ENCODE measurements around the gene DRAXIN.
A peak's percentile ranks its signal among the peaks of the same experiment; 100 is the strongest.

Gene DRAXIN

DNA sequence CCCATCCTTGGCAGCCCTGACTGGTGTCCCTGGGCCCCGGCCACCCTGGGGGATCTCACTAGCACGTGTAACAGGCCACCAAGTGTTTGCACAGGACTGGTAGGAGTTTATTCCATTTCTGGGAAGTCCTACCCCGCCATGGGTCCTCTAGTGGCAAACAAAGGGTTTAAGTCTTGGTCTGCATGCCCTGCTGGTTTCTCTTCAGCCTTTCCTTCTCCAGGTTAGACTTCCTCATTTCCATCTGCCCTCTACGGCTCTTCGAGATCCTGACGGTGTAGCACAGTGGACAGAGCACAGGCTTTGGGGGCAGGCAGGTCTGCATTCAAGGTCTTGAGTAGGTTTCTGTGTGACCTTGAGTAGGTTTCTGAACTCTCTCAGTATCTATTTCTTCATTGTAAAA is 47.3 kb downstream of the DRAXIN start:
- no peak for DNase-seq

DNA sequence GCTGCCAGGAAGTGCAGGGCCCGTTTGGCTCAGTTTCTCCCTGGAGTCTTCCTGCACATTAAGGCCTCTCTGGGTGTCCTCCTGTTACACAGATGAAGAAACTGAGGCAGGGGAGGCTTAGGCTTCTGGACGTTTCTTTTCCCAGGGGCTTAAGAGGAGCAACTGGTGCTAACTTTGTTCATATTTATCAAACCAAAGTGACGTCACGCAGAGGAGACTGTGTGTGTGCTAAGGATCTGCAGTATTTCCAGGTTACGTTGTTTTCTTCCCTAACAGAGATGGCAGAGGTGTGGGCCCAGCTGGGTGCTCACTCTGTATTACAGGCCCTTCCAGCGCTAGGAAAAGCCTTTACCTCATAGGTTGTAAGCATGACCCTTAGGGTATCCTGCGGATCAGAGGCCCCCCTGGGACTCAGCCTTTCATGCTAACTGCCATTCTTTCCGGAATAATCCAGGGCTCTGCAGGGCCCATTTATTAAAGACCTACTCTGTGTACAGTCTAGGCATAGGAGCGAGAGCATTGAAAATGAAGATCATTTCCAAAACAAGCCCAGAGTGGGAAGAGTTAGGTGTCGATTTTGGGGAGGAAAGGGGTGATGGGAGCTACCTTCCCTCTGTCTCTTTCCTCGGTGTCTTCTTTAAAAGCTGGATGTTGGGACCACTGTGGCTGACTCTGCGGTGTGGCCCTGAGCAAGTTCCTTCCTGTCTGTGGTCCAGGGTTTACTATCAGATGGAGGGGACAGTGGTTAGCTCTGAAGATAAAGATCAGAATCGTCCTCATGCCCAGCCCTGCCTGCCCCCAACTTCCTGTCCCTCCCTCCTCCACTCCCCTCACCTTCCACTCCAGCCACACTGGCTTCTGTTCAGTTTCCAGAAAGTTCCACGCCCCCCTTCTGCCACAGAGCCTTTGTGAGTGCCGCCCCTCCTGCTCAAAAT is 49.0 kb downstream of the DRAXIN start:
- DNase-seq, result no peak

DNA sequence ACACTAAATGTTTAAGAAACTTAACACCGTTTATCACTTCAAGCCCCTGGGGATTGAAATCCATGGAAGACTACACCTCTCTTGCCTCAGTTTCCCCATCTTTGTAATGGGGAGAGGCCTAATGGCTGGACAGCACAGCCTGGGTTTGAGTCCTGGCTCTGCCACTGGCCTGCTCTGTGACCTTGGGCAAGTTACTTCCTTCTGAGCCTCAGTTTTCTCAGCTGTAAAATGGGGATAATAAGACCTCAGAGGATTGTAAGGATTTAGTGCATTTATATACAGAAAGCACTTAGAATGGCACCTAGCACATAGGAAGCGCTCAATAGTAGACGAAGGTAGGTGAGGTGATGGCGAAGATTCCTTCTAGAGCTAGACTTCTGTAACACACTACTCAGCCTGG is 50.0 kb downstream of the DRAXIN start:
- no peak for DNase-seq

DNA sequence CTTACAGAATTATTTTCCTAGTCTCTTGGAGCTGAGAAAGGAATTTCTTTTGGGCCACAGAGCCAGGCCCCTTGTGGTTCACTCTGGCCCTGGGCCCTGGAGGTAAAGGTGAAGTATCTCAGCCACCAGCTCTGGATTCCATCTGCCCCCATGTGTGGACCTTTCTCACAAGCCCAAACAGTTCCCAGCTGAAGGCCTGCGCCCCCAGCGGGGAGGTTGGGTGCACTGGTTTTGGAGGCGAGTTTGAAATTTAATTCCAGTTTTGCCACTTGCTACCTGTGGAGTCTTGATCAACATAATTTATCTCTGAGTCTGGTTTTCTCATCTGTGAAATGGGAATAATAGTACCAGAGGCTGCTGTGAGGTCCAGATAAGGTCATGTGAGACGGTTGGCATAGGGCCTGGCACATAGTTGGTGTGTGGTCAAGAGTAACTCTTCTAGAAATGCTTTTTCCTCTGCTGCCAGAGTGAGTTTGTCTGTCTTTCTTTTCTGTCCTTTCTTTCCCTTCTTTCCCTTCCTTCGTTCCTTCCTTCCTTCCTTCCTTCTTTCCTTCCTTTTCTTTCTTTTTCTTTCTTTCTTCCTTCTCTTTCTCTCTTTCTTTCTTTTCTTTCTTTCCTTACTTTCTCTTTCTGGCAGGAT is 50.5 kb downstream of the DRAXIN start:
- no peak for DNase-seq

DNA sequence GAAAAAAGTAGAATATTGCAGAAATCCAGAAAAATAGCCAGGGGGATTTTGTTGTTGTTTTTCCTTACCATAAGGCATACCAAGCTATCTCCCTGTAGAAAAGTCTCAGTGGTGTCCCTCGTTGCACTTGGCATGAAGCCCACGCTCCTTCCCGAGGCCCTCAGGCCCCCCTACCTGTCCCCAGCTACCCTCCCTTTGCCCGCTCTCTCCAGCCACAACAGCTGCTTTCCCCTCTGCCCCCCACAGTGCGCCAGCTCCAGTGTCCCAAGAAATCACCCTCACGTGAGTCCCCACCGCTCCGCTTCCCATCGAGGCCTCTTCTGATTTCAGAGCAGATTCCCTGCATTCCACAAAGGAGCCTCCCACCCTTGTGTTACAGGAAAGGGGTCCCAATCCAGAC is 52.8 kb downstream of the DRAXIN start:
- DNase-seq, result no peak

DNA sequence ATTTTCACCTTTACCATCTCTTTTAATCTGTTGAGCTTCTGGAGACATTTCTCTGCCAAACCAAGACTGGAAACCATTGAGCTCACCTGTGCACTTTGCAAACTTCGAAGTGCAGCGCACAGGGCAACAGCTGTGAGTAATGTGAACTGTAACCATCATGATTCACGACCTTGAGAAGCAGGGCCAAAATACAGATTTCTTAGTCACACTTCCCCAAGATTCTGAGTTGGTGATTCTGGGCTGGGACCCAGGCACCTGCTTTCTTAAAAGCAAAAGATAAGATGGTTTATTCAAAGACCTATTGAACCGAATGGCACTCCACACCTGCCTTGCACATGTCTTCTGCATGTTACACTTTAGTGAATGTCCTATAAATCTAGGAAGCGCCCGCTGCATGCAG is 54.6 kb downstream of the DRAXIN start:
- DNase-seq, result no peak

DNA sequence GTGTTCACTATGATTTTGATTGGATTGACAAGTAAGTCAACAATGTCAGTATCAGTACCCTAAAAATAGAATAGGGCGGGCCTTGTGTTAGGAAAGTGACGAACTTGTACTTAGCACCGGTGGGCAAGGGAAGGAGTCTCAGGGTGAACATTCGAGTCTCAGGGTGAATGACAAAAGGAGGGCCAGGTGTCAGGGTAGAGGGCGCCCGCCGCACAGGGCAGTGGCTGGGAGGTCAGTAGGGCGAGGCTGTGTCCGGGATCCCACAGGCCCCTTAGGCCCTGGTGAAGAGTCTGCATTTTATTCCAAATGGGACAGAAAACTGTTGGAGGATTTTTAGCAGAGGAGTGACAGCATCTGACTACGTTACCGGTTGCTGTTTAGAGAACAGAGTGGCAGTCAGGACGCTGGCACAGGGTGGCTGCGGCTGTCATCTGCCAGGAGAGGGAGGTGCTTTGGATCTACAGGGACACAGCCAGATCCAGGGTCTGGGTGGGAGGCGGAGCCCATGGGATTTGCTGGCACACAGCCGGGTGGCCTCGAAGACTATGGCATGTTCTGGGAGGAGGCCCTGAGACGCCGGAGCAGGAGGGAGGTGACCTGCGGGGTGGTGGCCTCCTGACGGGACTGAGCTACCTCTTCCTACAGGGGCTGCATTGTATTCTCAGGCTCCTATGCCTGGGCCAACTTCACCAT is 55.4 kb downstream of the DRAXIN start:
- DNase-seq, result no peak

DNA sequence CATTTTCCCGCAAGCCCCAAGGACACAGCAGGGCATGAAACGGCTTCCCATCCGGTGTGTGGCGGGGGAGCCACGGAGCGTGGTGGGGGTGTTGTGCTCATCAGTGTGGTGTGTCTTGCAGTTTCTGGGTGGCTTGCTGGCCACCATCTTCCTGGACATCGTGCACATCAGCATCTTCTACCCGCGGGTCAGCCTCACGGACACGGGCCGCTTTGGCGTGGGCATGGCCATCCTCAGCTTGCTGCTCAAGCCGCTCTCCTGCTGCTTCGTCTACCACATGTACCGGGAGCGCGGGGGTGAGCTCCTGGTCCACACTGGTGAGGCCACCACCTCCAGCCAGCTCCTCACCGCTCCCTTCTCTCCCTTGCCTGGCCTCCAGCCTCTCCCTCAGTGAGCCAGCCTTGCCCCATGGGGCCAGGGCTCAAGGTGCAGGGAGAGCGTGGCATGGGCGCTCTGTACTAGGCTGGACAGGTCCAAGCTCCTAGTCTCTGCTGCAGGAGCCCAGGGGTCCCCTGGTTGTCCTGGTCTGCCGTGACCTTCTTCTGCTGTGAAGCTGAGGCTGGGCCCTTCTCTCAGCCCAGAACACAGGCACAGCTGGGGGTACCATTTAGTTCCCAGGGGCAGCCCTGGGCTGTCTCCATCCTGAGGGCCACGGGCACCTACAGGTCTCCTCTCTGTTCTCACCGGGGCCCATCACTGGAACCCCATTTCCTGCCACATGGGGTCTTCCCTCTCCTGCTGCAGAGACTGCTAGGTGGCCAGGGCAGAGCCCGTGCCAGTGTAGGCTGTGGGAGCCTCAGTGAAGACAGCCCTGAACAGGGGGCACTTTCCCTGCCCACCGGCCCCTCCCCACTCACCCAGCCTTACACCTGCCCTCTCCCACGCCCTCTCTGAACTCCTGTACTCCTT is 57.0 kb downstream of the DRAXIN start:
- no peak for DNase-seq

DNA sequence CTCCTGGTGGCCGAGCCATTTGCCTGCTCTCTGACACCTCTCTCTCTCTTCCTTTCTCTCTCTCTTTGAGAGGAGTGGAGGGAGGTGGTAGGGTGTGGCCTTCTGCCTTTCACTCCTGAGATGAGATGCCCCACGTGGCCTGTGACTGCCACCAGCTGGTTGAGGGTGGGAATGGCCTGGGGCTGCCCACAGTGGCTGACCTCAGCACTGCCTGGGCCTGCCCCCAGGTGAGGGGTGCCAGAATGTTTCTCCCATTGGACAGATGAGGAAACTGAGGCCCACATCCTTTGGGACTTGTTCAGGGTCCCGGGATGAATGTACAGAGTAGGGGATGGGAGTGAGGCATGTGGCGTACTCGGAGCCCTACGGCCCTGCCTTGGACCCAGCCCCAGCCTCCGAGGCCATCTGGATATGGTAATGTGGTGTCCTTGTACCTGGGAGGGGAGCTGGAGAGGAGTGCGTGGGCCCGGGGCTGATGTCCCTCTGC is 57.7 kb downstream of the DRAXIN start:
- peak in 2 of 4 experiments; percentile 17 to 45 for DNase-seq

DNA sequence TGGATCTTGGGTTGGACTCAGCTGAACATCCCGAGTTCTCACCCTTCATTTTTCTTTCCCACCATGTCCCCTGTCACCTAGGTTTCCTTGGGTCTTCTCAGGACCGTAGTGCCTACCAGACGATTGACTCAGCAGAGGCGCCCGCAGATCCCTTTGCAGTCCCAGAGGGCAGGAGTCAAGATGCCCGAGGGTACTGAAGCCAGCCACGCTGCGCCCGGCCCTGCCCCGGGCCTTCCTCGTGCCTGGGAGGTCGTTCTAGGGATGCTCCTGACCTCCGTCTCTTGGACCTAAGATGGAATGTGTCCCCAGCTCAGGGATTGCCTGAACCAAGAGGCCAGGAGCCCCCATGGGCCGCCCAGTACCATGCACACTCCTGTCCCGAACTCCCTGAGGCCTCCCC is 58.5 kb downstream of the DRAXIN start:
- no peak for DNase-seq

DNA sequence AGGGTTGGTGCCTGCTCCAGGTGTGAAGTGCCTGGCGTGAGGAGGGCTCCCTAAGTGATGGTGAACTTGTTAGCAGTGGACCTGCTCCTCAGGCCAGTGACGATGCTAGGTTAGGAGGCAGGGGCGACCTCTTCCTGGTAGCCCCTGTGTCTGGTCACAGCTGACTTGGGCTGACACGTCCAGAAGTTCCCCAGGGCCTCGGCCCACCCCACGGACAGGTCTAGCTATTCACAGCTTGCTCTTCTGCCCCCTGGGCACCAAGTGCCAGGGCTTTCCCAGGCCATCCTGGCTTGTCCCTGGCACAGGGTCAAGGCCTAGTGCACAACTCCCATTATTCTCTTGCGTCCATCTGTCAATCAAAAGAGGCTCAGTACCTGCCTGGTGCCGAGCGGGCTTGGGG is 59.6 kb downstream of the DRAXIN start:
- DNase-seq, result no peak

DNA sequence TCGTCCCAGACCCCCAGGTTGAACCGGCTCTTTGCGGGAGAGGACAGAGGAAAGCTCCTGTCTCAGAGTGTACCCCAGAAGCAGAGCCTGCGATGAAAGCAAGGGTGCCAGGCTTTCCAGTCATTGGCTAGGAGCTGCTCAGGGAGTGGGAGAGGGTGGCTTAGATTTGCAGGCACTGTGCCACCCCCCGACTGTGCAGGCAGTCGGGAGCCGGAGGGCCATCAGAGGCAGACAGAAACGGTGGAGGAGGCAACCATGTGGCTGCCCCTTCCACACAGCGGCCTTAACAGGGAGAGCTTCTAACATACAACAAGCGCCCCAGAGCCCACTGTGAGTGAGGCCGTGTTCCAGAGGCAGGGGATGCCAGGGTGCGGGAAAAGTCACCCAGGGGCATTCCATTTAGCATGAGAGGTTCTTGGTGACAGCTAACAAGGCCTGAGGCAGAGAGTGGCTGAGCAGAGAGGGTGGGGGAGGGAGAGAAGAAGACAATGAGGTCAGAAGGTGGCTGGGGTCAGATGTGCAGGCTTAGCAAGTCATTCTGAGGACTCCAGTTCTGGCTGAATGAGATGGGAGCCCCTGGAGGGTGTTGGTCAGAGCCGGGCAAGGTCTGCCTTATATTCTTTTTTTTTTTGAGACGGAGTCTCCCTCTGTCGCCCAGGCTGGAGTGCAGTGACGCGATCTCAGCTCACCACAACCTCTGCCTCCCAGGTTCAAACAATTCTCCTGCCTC is 61.0 kb downstream of the DRAXIN start:
- DNase-seq, result no peak

DNA sequence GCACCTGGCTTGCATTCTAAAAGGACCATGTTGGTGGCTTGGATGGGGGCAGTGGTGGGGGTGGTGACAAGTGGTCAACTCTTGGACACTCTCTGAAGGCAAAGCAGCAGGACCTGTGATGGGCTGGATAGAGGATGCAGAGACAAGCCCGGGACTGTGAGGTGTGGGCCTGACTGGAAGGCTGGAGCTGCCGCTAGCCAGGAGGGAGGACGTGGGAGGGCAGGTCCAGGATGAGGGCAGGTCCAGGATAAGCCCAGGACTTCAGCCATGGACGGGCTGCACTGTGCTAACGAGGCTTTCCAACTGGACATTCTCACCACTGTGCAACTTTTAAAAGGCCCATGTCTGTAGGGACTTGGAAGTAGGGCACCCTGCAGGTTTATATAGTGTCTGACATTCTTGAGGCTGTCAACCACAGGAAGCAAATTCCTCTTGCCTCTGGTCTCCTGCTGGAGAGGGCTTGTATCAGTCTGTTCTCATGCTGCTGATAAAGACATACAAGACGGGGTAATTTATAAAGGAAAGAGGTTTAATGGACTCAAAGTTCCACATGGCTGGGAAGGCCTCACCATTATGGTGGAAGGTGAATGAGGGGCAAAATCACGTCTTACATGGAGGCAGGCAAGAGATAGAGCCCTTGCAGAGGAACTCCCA is 62.2 kb downstream of the DRAXIN start:
- no peak for DNase-seq

DNA sequence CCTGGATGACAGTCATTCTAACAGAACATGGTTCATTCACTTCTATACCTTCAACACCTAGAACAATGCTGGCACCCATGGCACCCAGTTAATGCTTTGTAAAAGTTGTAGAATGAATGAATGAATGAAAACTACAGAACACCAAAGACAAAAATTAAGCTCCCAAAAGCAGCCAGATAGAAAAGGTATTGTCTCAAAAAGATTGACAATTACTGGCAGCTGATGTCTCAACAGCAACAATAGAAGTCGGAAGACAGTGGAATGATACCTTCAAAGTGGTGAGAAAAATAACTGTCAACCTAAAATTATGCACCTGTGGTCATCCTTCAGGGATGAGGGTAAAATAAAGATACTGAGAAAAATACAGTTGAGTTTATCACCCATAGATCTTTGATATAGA is 65.5 kb downstream of the DRAXIN start:
- no peak for DNase-seq

DNA sequence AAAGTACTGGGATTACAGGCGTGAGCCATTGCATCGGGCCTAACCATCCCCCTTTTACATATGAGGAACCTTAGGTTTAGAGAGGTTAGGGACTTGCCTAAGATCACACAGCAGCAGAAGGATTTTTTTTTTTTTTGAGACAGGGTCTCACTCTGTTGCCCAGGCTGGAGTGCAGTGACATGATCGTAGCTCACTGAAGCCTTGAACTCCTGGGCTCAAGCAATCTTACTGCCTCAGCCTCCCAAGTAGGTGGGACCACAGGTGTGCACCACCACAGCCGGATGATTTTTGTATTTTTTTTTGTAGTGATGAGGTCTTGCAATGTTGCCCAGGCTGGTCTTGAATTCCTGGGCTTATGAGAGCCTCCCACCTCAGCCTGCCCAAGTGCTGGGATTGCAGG is 68.3 kb downstream of the DRAXIN start:
- DNase-seq, result no peak

DNA sequence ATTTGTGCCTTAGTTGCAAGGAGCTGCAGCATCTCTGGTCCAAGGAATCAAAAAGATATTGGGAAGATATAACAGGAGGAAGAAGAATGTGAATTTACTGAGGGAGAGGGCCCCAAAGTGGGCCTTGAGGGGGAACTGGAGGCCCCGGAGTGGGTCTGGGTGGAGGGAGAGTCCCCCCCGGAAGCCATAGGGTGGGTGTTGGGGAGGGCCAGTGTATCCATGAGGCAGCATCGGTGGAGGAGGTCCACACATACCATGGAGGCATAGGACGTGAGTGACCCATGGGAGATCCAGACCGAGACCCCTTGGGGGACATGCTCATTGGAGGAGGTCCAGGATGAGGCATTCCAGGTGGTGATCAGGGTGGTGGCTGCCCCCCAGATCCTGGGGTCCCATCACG is 69.8 kb downstream of the DRAXIN start:
- DNase-seq, result no peak

DNA sequence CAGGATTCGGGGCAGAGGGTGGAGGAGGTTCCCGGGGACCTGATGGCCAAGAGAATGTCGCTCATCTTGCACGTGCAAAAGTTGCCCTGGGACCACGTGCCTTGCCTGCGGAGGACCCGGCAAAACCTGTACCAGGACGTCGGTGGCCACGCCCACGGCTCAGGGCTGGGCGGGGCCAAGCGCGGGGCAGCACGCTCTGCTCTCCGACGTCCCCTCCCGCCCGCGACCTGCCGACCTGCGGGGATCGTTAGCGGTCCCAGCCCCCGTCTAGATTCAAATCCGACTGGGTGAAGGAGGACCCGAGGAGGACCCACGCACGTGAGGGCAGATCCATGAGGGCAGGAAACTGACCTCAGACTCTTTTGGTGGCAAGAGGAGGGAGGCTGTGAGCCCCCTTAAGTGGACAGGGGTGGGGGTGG is 70.5 kb downstream of the DRAXIN start, which contains the start of gene C1orf167:
Gene C1orf167, plus strand, starts transcription at position 206 of the 419 bp plus-strand sequence. CDS start 2,208 bp downstream, outside the sequence.
- peak in 1 of 4 experiments; percentile 27 for DNase-seq

DNA sequence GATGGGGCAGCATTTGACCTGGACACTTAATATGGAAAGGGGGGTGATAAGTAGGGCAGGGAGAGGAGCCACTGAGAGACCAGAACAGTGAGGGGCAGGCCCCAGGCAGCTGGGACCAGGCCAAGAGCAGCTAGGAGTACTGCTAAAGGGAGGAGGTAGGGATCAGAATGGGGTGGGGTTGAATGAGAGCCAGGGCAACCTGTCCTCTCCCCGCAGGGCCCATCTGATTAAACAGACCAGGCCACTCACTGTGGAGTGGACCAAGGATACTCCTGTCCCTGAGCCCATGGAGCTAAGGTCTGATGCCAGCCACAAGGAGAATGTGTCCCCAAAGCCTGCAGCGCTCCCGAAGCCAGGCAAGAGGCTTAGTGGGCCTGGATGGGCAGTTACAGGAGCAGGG is 72.6 kb downstream of the DRAXIN start:
- DNase-seq, result no peak

DNA sequence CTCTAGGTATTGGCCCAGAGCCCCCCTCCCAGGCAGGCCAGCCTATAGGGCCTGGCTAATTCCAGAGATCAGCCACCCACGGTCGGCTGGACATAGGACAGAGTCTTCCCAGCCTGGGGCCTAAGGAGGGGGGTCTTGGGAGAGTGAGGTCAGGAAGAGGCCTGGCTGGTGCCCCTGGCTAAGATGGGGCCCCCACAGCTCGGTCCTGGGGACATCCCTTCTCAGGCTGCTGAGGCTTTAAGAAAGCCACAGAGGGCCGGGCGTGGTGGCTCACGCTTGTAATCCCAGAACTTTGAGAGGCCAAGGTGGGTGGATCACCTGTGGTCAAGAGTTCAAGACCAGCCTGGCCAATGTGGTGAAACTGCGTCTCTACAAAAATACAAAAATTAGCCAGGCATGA is 73.0 kb downstream of the DRAXIN start:
- no peak for DNase-seq

DNA sequence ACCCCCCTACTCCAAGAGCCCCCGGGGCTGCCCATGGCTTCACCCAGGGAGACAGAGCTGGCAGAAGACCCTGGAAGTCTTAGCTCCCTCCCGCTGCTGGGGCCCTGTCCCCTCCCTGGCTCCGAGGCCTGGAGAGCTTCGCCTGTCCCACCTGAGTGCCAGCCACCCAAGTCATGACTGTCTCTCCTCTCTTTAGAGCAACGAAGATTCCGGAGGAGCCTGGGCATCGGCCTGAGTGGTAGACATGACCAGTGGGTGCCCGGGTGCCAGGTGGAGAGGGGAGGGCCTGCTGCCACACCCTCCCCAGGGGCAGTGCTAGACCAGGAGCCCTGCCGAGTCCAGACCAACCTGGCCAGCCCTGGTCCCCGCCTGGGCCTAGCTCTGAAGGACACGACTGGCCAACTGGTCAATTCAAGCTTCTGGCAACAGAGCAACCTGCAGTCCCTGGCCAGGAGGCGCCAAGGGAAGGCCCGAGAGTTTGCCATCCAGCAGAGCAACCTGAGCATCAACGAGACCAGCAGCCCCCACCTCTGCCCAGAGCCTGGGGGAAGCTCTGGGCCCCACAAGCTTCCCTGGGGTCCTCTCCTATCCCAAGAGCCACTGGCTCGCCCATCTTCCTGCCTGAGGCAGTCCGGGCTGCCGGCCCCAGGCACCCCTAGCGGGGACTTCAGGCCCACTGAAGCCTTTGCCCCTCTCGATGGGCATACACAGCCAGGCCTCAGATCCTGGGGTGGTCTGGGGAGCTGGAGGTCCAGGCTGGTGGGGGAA is 74.3 kb downstream of the DRAXIN start:
- no peak for DNase-seq

Data from activated naive CD4-positive, alpha-beta T cell (primary cell).